ENCODE measurements around the gene CD84. TPM values are rescaled to one million over a fixed set of nuclear protein-coding genes. Genes with fewer than 3 reads are reported as not detected.
A peak's percentile ranks its signal among the peaks of the same experiment; 100 is the strongest.

Gene CD84
- total RNA-seq, 4 donors from 2014 or later: 1.8 to 4.1 (median 3.1) TPM

DNA sequence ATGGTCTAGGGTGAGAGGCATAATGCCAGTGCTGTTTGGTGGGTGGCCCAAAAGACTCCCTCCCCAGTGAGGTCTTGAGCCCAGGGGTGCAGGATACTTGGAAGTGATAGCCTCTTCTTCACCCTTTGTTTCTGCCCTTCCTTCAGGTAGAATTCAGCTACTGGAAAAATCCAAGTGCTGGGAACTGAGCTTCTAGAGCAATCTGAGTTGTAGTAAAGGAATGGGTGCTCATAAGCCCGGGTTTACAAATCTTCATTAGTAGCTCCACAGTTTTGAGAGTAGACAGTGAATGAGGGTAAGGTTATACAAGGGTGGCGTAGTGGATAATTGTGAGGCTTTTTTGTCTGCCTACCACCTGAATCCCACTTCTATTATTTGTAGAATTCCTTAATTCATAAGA lies 29.2 kb upstream of the CD84 start:
- TF ChIP-seq POLR2A (IDR thresholded peaks at IDR 0.05): no peak
- TF ChIP-seq CTCF (IDR thresholded peaks at IDR 0.05): no peak
- no peaks in the 10 kb centered on the region for H3K27me3 ChIP-seq

DNA sequence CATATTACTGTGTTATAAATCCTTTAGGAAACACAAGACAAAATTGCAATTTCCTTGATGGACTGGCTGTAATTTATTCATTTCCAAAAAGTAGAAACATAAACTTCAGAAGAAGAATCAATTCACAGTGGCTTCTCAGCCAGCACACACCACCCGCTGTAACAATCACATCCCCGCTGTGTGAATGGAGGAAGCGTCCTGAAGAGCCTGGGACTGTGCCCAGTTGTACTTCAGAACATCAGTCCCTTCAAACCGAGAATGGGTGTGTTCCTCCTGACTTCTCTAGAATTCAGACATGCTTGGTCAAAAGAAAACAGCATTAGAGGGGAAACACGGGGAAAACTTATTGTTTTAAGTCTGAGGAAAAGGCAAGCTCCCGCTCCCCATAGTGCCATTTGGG lies 28.8 kb upstream of the CD84 start:
- Histone ChIP-seq H3K27ac (no peak overlapping the region), H3K9me3 (no peaks in the 10 kb centered on the region), H3K36me3 (no peaks in the 10 kb centered on the region), H3K27me3 (no peaks in the 10 kb centered on the region), H3K4me3 (no peak overlapping the region), H3K4me1 (no peaks in the 10 kb centered on the region)
- TF ChIP-seq CTCF (IDR thresholded peaks at IDR 0.05) (no peak), POLR2A (IDR thresholded peaks at IDR 0.05) (no peak)
- intact Hi-C loops (cut with DNase I; ENCODE audit: low total_unique reads): no loop called here
- no peak for DNase-seq

More for the DNA sequence above, 29.2 kb upstream of the CD84 start:
- Histone ChIP-seq H3K9me3 (no peaks in the 10 kb centered on the region), H3K4me3 (no peak overlapping the region), H3K27ac (no peak overlapping the region), H3K36me3 (no peaks in the 10 kb centered on the region), H3K4me1 (no peaks in the 10 kb centered on the region)
- no peak for DNase-seq
- intact Hi-C loops (cut with DNase I; ENCODE audit: low total_unique reads): no loop called here

DNA sequence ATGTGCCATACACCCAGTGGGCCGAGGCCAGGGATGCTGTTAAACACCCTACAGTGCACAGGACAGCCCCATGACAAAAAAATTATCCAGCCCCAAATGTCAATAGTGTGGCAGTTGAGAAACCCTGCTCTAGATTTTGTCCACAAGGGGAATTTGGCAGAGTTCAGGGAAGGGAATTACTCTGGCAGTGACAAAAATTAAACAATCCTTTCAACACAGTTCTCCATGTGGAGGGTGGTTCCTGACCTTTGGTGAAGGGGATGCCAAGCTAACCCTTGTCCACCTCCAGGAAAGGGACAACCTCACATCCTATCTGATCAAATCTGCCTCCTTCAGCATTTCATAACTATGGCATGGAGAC lies 28.4 kb upstream of the CD84 start:
- intact Hi-C loops (cut with DNase I; ENCODE audit: low total_unique reads): no loop called here
- Histone ChIP-seq H3K4me3 (no peak overlapping the region), H3K36me3 (no peaks in the 10 kb centered on the region), H3K9me3 (no peaks in the 10 kb centered on the region), H3K27ac (no peak overlapping the region), H3K27me3 (no peaks in the 10 kb centered on the region), H3K4me1 (no peaks in the 10 kb centered on the region)
- TF ChIP-seq POLR2A (IDR thresholded peaks at IDR 0.05) (no peak), CTCF (IDR thresholded peaks at IDR 0.05) (no peak)
- DNase-seq: no peak

GRCh38 chr1:160607011-160607671 lies 27.8 kb upstream of the CD84 start:
- Histone ChIP-seq H3K9me3 (no peaks in the 10 kb centered on the region), H3K36me3 (no peaks in the 10 kb centered on the region), H3K27me3 (no peaks in the 10 kb centered on the region), H3K27ac (no peak overlapping the region), H3K4me1 (no peaks in the 10 kb centered on the region), H3K4me3 (no peak overlapping the region)
- no peak for DNase-seq
- peak in 2 of 4 experiments; percentile 18 to 25 for TF ChIP-seq CTCF (IDR thresholded peaks at IDR 0.05)
- TF ChIP-seq POLR2A (IDR thresholded peaks at IDR 0.05): no peak
- intact Hi-C loops (cut with DNase I; ENCODE audit: low total_unique reads): no loop called here

DNA sequence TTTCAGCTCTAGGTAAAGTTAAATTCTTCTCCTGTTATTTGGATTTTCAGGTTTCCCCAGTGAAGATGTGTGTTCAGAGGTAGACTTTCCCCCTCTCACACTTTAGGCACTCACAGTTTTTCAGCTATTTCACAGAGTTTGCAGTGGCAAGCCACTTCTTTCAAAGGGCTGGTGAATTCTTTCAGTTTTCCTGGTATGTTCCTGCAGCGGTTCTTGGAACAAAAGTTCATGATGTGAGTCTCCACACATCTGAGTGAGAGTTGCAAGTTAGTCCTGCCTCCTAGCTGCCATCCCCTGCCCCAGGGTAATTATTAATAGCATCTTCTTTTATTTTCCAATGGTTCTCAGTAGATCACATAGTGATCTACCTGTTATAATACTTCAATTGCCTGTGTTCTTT lies 27.3 kb upstream of the CD84 start:
- Histone ChIP-seq H3K9me3 (no peaks in the 10 kb centered on the region), H3K27me3 (no peaks in the 10 kb centered on the region), H3K4me1 (no peaks in the 10 kb centered on the region), H3K4me3 (no peak overlapping the region), H3K27ac (no peak overlapping the region), H3K36me3 (no peaks in the 10 kb centered on the region)
- intact Hi-C loops (cut with DNase I; ENCODE audit: low total_unique reads): no loop called here
- no peak for DNase-seq
- TF ChIP-seq CTCF (IDR thresholded peaks at IDR 0.05): no peak
- no peak for TF ChIP-seq POLR2A (IDR thresholded peaks at IDR 0.05)
